CD4-positive, alpha-beta T cell treated with Interleukin-17A for 4 hours (primary cell): ENCODE measurements around the gene LCP2.

Experiments used
- DNase-seq: peaks from one replicate; pipeline ENCODE4 v3.0.0-alpha.2; 2020; ENCODE audit warnings: mixed read lengths

The LCP2 gene

GRCh38 chr5:170297589-170298462, at the start of gene LCP2:
Gene LCP2, minus strand, starts transcription at chr5:170297777. Its CDS starts 166 bp downstream, at chr5:170297611.
- DNase-seq = peak; percentile 69

- no peak for DNase-seq
These were observed 49.5 kb upstream of the LCP2 start for GRCh38 chr5:170347022-170347567.

GRCh38 chr5:170345971-170346370, 48.4 kb upstream of the LCP2 start:
- DNase-seq = no peak

GRCh38 chr5:170343177-170343576, 45.6 kb upstream of the LCP2 start:
- no peak for DNase-seq

- DNase-seq = no peak
These were observed 44.7 kb upstream of the LCP2 start for GRCh38 chr5:170342153-170342725.

GRCh38 chr5:170341545-170341944, 44.0 kb upstream of the LCP2 start:
- DNase-seq = no peak

- DNase-seq = no peak
These were observed 42.2 kb upstream of the LCP2 start for GRCh38 chr5:170339780-170340167.

- DNase-seq = peak; percentile 82
These were observed 41.6 kb upstream of the LCP2 start for GRCh38 chr5:170338933-170339779.

GRCh38 chr5:170338291-170338690, 40.7 kb upstream of the LCP2 start:
- peak; percentile 30 for DNase-seq

- DNase-seq = no peak
These were observed 39.6 kb upstream of the LCP2 start for GRCh38 chr5:170337045-170337733.

GRCh38 chr5:170336065-170336464, 38.5 kb upstream of the LCP2 start:
- peak; percentile 33 for DNase-seq

GRCh38 chr5:170334626-170335025, 37.0 kb upstream of the LCP2 start:
- peak; percentile 39 for DNase-seq

- DNase-seq = peak; percentile 76
These were observed 35.8 kb upstream of the LCP2 start for GRCh38 chr5:170333161-170333910.

- no peak for DNase-seq
These were observed 34.5 kb upstream of the LCP2 start for GRCh38 chr5:170332058-170332457.

- DNase-seq = peak; percentile 50
These were observed 33.0 kb upstream of the LCP2 start for GRCh38 chr5:170330568-170331054.

GRCh38 chr5:170329524-170329923, 31.9 kb upstream of the LCP2 start:
- DNase-seq = no peak

- no peak for DNase-seq
These were observed 30.3 kb upstream of the LCP2 start for GRCh38 chr5:170327829-170328228.

GRCh38 chr5:170327168-170327567, 29.6 kb upstream of the LCP2 start:
- DNase-seq = no peak

- peak; percentile 57 for DNase-seq
These were observed 21.7 kb upstream of the LCP2 start for GRCh38 chr5:170319301-170319700.

- DNase-seq = no peak
These were observed 19.9 kb upstream of the LCP2 start for GRCh38 chr5:170317499-170317898.

GRCh38 chr5:170316937-170317336, 19.4 kb upstream of the LCP2 start:
- no peak for DNase-seq

GRCh38 chr5:170315154-170315553, 17.6 kb upstream of the LCP2 start:
- no peak for DNase-seq
